Endothelial cell of umbilical vein (primary cell): Measurements from ENCODE around the gene SLC22A23. TPM values are rescaled to one million over a fixed set of nuclear protein-coding genes. Genes with fewer than 3 reads are reported as not detected.

ENCODE experiments used
- BruUV-seq: library from RNA; stranded (reverse); fragments of 400-500 nt; replicated peaks from 2 replicates; lab custom pipeline; 2021; lab: Mats Ljungman, UMichigan
- CTCF ChIA-PET: fragments of 300-600, 350-600 bp; sonication (Branson Sonifier 250); formaldehyde crosslinking; loops from one replicate; lab custom pipeline; 2021; ENCODE audit warnings: antibody characterized with exemption, inconsistent platforms; lab: Charles Lee
- POLR2A ChIA-PET: fragments of 300-600, 350-600 bp; sonication (Branson Sonifier 250); formaldehyde crosslinking; loops from one replicate; lab custom pipeline; 2021; ENCODE audit warnings: antibody characterized with exemption, inconsistent platforms; lab: Charles Lee
- DNase-seq: peaks from one replicate; pipeline ENCODE4 v3.0.0-alpha.2; 2011; ENCODE audit warnings: low read depth, low spot score
- FAIRE-seq: peaks from 2 replicates; lab custom pipeline; 2011; peaks lifted over from hg19 to GRCh38; lab: Jason Lieb, UNC
- H2AFZ ChIP-seq: 2 replicates; pipeline ENCODE4 v1.6.0; 2012; ENCODE audit warnings: low read depth, low read length, control low read depth, inconsistent platforms
- H3K27ac ChIP-seq: 2 replicates; pipeline ENCODE4 v1.5.1; 2011; ENCODE audit warnings: low read depth, mild to moderate bottlenecking, control low read depth, low read length, moderate library complexity; ENCODE audit not compliant: insufficient read depth
- H3K27me3 ChIP-seq, 2 experiments: 2 replicates each; pipeline versions ENCODE4 v1.6.0 to v1.6.1; 2011; ENCODE audit warnings: low read length in 2 of 2, mixed read lengths in 1 of 2; ENCODE audit not compliant: control insufficient read depth in 2 of 2, insufficient read depth in 2 of 2
- H3K36me3 ChIP-seq, 2 experiments: 2 replicates in 1 of 2; 3 replicates in 1 of 2; pipeline ENCODE4 v1.5.1; 2011; ENCODE audit warnings: low read length in 2 of 2, mild to moderate bottlenecking in 1 of 2, moderate library complexity in 1 of 2; ENCODE audit not compliant: control insufficient read depth in 2 of 2, insufficient read depth in 2 of 2; ENCODE audit errors: extremely low read depth in 1 of 2
- H3K4me1 ChIP-seq: 3 replicates; pipeline ENCODE4 v1.5.1; 2011; ENCODE audit warnings: mild to moderate bottlenecking, low read length; ENCODE audit not compliant: control insufficient read depth, insufficient read depth; ENCODE audit errors: extremely low read depth
- H3K4me2 ChIP-seq: 2 replicates; pipeline ENCODE4 v1.6.1; 2011; ENCODE audit warnings: low read length, control low read depth, mixed read lengths; ENCODE audit not compliant: insufficient read depth
- H3K4me3 ChIP-seq, 3 experiments: fragments of 200-600 bp in 1 of 3; sonication (generic), shearing (Covaris generic) in 1 of 3; replicated peaks in 1 of 3; 2 replicates each; pipeline ENCODE4 v1.5.1; 2011 to 2016; ENCODE audit warnings: control low read depth in 3 of 3, low read length in 3 of 3, mild to moderate bottlenecking in 2 of 3, inconsistent platforms in 1 of 3, low read depth in 1 of 3, moderate library complexity in 1 of 3; ENCODE audit not compliant: insufficient read depth in 1 of 3
- H3K79me2 ChIP-seq: 2 replicates; pipeline ENCODE4 v1.6.0; 2012; ENCODE audit warnings: low read length, inconsistent platforms; ENCODE audit not compliant: control insufficient read depth, insufficient read depth
- H3K9ac ChIP-seq: replicated peaks from 2 replicates; pipeline ENCODE3; 2011; ENCODE audit warnings: low read length, control low read depth; ENCODE audit not compliant: insufficient read depth; ENCODE audit errors: extremely low read depth
- H3K9me1 ChIP-seq: replicated peaks from 3 replicates; pipeline ENCODE4 v1.6.0; 2011; ENCODE audit warnings: mild to moderate bottlenecking, low read length; ENCODE audit not compliant: control insufficient read depth, insufficient read depth; ENCODE audit errors: extremely low read depth
- H3K9me3 ChIP-seq: replicated peaks from 2 replicates; pipeline ENCODE4 v1.5.1; 2012; ENCODE audit warnings: low read length, inconsistent platforms; ENCODE audit not compliant: control insufficient read depth, insufficient read depth
- H4K20me1 ChIP-seq: replicated peaks from 2 replicates; pipeline ENCODE3; 2011; ENCODE audit warnings: mild to moderate bottlenecking, low read length; ENCODE audit not compliant: control insufficient read depth, insufficient read depth; ENCODE audit errors: extremely low read depth
- EZH2 ChIP-seq: IDR thresholded peaks from 2 replicates; pipeline ENCODE4 v1.6.1; 2012; ENCODE audit warnings: borderline replicate concordance, low read depth, mild to moderate bottlenecking, moderate library complexity, low read length, inconsistent platforms; ENCODE audit not compliant: severe bottlenecking
- FOS ChIP-seq: IDR thresholded peaks from 2 replicates; pipeline ENCODE4 v1.6.1; 2011; ENCODE audit warnings: mild to moderate bottlenecking, low read length, moderate library complexity, borderline replicate concordance; ENCODE audit not compliant: insufficient read depth
- GATA2 ChIP-seq: IDR thresholded peaks from 2 replicates; pipeline ENCODE4 v1.7.0; 2011; ENCODE audit warnings: low read depth, mild to moderate bottlenecking, moderate library complexity, mixed read lengths, low read length; ENCODE audit not compliant: insufficient read length, insufficient read depth
- JUN ChIP-seq: IDR thresholded peaks from 2 replicates; pipeline ENCODE4 v1.6.1; 2011; ENCODE audit warnings: borderline replicate concordance, low read depth; ENCODE audit not compliant: insufficient read length, insufficient read depth
- MYC ChIP-seq: IDR thresholded peaks from one replicate; pipeline ENCODE4 v1.6.1; 2011; ENCODE audit warnings: mild to moderate bottlenecking, low read depth, low read length
- POLR2A ChIP-seq: IDR thresholded peaks from 2 replicates; pipeline ENCODE4 v1.6.1; 2012; ENCODE audit warnings: low read depth, mild to moderate bottlenecking, control low read depth, low read length
- POLR2AphosphoS5 ChIP-seq: IDR thresholded peaks from 2 replicates; pipeline ENCODE4 v1.6.1; 2012; ENCODE audit warnings: low read depth, mild to moderate bottlenecking, control low read depth, low read length, moderate library complexity; ENCODE audit not compliant: insufficient read depth
- dilution Hi-C: fragments of 300-500 bp; cut with MboI; formaldehyde crosslinking; loops from one replicate; pipeline ENCODE4 v1.15.0; 2019; ENCODE audit warnings: low sequenced_read_pairs; ENCODE audit not compliant: extremely low pct_ligation_motif_present
- intact Hi-C: fragments of 100-400 bp; cut with micrococcal nuclease; formaldehyde crosslinking; loops from one replicate; pipeline ENCODE4 v1.10.0; 2022
- polyA plus RNA-seq, 4 experiments: library from polyadenylated mRNA; depleted of rRNA in 3 of 4; stranded (reverse) in 3 of 4; unstranded in 1 of 4; fragments of >200 nt; gene quantifications; 2 replicates each; pipeline versions ENCODE4 v1.2.1 to v1.2.3, GENCODE V29; 2011 to 2012; ENCODE audit warnings: missing spikeins in 1 of 4
- total RNA-seq: library from RNA; stranded (reverse); gene quantifications from 2 replicates; pipeline ENCODE4 v1.2.3, GENCODE V29; 2021
- TF ChIP-seq, protein P1 (sequence below): IDR thresholded peaks from 2 replicates; pipeline ENCODE4 v1.6.1; 2011; ENCODE audit not compliant: insufficient read depth, insufficient read length
- TF ChIP-seq, protein P2 (sequence below), 2 donors: IDR thresholded peaks; 1 replicate in 1 of 2; 2 replicates in 1 of 2; pipeline ENCODE4 v1.5.1; 2011; ENCODE audit warnings: low read length in 2 of 2, mild to moderate bottlenecking in 2 of 2, moderate library complexity in 2 of 2, control low read depth in 1 of 2, inconsistent platforms in 1 of 2, low read depth in 1 of 2; ENCODE audit not compliant: insufficient read depth in 1 of 2; ENCODE audit errors: extremely low read depth in 1 of 2

SLC22A23 gene
- total and polyA plus RNA-seq, 2 donors (not counting 3 experiments of a cell fraction or from before 2014, with no cell fraction given): 4.2 to 14.3 TPM

DNA sequence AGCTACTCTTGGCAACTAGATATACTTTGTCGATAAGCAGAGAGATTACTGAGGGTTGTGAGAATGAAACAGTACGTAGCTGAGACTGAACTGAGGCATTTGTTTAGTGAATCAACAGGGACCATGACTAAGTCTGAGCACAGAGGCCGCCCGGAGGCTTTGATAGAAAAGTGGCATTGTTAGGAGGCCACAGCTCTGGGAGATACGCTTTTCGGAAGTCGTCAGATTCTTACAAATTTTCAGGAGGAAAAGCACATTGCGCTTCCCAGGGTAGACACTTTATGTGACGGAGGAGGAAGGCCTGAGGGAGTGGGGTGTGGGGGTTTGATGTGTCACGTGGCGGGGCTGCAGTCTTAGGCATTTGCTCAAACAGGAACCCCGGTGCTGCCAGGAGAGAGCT lies 128.7 kb downstream of the SLC22A23 start:
- dilution Hi-C loops (no loop called here), intact Hi-C loops (no loop called here)
- Histone ChIP-seq H3K27ac (no peak overlapping the region), H3K4me3 (no peak overlapping the region), H3K9ac (no peak overlapping the region), H2AFZ (no peak overlapping the region), H3K4me1 (peaks cover 23% of the 10 kb centered on the region), H3K79me2 (no peaks in the 10 kb centered on the region), H3K4me2 (no peak overlapping the region), H4K20me1 (no peaks in the 10 kb centered on the region), H3K36me3 (no peaks in the 10 kb centered on the region), H3K9me1 (no peaks in the 10 kb centered on the region), H3K9me3 (no peaks in the 10 kb centered on the region), H3K27me3 (no peaks in the 10 kb centered on the region)
- DNase-seq (no peak), FAIRE-seq (no peak)
- TF ChIP-seq FOS (no peak), JUN (no peak), POLR2A (no peak), MYC (no peak), POLR2AphosphoS5 (no peak), EZH2 (no peak), GATA2 (no peak)
- TF ChIP-seq, protein P1, sequence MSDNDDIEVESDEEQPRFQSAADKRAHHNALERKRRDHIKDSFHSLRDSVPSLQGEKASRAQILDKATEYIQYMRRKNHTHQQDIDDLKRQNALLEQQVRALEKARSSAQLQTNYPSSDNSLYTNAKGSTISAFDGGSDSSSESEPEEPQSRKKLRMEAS: no peak
- TF ChIP-seq, protein P2, sequence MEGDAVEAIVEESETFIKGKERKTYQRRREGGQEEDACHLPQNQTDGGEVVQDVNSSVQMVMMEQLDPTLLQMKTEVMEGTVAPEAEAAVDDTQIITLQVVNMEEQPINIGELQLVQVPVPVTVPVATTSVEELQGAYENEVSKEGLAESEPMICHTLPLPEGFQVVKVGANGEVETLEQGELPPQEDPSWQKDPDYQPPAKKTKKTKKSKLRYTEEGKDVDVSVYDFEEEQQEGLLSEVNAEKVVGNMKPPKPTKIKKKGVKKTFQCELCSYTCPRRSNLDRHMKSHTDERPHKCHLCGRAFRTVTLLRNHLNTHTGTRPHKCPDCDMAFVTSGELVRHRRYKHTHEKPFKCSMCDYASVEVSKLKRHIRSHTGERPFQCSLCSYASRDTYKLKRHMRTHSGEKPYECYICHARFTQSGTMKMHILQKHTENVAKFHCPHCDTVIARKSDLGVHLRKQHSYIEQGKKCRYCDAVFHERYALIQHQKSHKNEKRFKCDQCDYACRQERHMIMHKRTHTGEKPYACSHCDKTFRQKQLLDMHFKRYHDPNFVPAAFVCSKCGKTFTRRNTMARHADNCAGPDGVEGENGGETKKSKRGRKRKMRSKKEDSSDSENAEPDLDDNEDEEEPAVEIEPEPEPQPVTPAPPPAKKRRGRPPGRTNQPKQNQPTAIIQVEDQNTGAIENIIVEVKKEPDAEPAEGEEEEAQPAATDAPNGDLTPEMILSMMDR (IDR thresholded peaks at IDR 0.05; ENCODE audit: extremely low read depth in 1 of 2, insufficient read depth in 1 of 2, low read depth in 1 of 2, low read length in 2 of 2): no peak
- CTCF ChIA-PET: no interaction called here
- BruUV-seq: no TSS peak
- POLR2A ChIA-PET: no interaction called here
